Colon (tissue), 2 donors: Measurements from ENCODE around the gene CTTN.
"Not testable (repeated sequence)": the region's sequence is repeated elsewhere in the genome, so short reads cannot be mapped to it uniquely, and the experiment has no call there.

Experiments used
- FAIRE-seq: peaks from 2 replicates; lab custom pipeline; 2012; peaks lifted over from hg19 to GRCh38; lab: Jason Lieb, UNC
- donor health status: control.
- donor health status: control.

The CTTN gene

DNA sequence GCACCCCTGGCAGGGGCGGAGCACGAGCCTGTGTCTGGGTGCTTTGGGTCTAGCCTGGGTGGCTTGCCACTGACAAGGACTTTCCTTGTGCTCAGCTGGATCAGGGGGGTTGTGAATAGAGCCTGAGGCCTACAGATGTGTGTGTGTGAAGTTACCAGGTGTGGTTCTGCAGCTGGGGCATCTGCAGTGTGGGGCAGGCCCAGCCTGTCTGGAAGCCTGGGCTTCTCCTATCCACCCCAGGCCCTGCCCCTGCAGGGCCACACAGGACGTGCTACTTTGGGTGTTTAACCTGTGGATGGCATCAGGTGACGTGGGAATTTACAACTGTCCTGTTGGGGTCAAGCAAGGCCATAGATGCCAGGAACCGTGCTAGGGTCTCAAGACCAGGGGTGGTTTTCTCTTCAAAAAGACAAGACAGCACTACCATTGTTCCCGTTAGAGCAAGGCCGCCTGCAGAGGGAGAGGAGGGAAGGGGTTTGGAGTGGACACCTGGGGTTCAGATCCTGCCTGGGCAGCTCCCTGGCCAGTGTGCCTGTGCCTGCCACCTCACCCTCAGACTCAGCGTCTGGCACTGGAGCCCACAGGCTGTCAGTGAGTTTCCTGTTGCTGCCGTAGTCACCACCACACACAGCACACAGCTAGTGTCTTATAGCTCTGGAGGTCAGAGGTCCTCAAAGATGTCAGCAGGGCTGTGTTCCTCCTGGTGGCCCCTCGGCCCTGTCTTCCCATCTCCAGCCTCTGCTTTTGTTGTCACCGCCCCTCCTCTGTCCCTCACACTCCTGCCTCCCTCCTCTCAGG is 31.6 kb downstream of the CTTN start:
- FAIRE-seq = no peak

DNA sequence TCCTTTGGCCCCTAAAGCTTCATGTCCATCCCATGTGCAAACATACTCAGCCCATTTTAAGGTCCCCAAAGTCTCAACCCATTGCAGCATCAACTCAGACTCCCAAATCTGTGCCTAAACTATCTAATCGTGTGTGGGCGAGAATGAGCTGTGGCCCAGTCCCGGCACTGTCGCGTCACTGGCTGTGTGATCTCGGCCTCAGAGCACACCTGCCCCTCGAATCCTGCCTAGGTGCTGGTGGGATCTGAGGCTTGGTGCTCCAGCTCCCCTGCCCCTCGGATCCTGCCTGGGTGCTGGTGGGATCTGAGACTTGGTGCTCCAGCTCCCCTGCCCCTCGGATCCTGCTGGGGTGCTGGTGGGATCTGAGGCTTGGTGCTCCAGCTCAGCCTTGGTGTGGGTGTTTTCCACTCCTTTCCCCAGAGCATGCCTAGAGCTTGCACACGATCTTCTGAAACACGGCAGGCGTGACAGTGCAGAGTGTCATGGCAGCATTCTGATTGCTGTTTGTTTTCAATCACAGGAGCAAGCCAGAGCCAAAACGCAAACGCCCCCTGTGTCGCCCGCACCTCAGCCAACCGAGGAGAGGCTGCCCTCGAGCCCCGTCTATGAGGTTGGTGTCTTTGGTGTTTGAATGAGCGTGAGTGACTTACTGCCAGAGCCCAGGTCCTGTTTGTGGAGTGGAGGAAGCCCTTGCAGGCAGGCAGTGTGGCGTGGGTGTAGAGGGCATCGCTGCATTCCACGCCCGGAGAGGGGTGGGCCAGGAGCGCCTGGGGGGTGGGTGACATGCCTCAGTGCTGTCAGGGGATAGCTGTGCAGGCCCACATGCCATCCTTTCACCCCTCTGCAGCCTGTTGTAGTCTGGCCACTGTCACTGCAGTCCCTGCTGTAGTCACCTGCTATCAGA is 32.6 kb downstream of the CTTN start:
- no peak for FAIRE-seq

DNA sequence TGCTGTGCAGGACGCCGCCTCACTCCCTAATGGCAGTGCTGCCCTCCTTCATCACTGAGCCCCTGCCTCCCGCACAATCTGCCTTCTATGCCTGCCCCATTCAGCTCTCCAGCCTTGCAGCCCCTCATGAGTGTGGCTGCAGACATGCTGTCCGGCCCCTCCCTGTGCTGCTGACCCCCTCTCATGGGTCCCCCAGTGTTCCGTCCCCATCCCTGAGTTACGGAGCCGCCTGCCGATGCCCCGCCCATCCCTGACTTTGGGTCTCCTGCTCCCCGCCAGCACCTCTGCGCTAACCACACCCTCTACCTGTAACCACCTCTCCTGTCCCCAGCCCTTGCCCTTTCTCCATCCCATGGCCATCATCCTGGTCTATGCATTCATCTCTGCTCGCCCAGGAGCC is 33.3 kb downstream of the CTTN start:
- no peak for FAIRE-seq

DNA sequence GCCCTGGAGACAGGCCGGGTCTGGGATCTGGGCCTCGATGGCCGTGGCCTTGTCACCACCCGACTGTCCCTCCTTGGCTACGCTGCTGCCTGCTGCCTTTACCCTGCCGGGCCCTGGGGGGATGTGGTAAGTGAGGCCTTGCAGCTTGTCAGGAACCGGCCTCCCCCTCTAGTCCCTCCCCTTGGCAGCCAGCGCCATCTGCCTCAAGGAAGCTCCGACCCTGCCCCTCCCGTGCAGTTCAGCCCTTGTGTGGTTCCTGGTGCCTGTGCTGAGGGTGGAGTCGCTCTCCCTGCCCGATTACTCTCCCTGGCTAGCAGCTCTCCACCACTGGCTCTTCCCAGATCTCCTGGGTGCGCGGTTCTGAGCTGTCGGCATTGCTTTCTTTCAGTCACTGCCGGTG is 33.7 kb downstream of the CTTN start:
- FAIRE-seq = no peak

DNA sequence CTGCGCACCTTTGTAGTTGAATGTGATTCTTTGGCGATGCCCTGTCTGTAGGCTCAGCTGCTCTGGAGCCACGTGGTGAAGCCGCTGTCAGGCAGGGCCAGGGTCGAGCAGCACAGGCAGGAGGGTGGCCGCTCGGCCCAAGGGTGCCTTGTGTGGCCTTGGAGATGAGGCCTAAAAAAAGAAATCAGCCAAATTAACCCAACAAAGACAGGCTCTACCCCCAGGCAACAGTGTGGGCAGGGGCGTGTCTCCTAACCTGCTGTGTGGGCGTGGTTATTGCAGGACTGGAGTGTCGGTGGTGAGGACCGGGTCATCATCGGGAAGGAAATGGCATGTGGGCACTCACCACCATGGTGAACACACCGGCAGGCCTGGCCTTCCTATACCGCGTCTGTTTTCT is 34.3 kb downstream of the CTTN start:
- FAIRE-seq = no peak

DNA sequence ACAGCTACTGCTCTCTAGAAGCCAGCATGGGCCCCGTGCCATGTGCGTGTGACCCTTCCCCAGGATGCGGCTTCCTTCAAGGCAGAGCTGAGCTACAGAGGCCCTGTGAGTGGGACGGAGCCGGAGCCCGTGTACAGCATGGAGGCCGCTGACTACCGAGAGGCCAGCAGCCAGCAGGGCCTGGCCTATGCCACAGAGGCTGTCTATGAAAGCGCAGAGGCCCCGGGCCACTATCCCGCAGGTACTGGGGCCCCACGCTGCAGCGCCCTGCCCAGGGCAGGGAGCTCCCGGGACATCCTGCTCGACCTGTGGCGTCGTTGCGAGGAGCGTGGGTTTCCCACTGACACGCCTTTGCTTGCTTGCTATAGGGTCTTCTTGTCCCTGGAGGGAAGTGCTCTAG is 34.7 kb downstream of the CTTN start:
- no peak for FAIRE-seq

DNA sequence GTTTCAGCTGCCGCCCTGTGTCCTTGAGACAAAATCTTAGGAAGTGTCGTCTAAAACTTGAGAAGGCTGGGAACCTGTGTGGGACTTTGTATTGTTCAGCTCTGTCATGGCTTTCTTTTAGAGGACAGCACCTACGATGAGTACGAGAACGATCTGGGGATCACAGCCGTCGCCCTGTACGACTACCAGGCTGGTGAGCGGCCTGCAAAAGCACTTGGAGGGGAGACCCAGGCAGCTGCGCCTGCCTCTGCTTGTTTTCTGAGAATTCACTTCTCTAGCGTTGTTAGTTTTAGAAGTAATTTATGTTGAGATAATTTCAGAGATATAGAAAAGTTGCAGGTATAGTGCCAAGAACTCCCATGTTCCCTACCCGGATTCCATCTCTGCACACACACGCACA is 35.2 kb downstream of the CTTN start:
- FAIRE-seq = no peak

DNA sequence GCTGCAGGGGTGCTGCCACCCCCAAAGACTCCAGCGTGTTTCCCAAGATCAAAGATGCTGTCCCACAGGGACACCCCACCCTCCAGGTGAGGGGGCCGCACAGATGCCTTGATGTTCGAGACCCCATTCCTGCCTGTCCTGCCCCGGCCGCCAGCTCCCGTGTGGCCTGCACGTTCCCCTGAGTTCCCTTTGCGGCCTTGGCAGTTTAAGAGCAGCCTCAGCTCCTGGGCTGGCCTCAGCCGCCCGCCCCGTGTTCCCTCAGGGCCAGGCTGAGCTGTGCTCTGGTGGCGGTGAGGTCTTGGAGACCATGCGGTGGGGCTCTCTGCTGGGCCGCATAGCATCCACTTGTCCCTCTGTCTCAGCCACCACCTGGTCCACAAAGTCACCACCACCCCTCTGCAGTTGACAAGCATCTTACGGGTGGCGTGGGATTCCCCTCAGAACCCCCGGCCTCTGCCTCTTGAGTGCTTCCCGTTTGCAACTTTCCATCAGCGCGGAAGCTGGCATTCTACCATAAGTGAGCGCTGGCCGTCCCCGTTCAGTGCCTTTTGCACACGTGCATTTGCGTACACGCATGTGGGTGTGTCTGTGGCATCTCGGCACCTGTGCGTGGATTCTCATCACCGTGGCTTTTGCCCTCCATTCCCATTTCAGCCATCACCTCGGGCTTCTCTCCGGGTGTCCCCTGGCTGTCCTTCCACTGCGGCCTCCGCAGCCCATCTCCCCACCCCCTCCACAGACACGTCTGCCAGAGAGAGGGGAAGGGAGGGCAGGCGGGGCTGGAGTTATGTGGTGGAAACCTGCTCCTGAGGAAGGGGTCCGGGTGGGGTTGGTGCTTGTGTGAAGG is 35.9 kb downstream of the CTTN start:
- FAIRE-seq = no peak

DNA sequence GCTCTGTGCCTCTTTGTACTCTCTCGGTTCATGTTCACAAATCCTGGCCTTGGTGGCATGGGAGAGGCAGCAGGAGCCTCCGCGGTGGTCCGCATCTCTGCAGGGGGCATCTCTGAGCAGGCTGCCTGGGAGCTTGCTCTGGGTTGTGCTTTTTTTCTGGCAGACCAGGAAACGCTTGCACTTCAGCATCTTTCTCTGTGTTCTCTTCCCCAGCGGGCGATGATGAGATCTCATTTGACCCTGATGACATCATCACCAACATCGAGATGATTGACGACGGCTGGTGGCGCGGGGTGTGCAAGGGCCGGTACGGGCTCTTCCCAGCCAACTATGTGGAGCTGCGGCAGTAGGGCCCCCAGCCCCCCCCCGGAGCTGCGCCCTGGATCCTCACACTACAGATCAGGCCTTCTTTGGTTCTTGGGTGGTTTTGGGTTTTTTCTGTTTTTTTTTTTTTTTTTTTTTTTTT is 36.5 kb downstream of the CTTN start:
- no peak for FAIRE-seq

DNA sequence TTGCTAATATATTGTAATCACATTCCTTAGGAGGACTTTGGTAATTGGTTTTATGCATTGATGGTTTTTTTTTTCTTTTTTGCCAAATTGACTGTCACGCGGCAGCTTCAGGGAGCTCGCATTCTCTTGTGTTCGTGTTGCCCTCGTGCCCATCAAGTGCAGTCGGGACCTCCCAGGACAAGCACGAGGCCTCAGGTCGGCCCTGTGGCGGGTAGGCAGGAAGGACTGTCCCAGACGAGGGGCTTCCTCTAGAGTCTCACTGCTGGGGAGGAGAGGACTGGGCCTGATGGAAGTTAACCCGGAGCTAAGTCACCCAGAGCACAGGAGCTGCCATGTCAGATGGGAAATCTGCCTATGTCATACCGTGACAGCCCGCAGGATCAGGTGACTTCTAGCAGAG is 37.0 kb downstream of the CTTN start:
- no peak for FAIRE-seq

DNA sequence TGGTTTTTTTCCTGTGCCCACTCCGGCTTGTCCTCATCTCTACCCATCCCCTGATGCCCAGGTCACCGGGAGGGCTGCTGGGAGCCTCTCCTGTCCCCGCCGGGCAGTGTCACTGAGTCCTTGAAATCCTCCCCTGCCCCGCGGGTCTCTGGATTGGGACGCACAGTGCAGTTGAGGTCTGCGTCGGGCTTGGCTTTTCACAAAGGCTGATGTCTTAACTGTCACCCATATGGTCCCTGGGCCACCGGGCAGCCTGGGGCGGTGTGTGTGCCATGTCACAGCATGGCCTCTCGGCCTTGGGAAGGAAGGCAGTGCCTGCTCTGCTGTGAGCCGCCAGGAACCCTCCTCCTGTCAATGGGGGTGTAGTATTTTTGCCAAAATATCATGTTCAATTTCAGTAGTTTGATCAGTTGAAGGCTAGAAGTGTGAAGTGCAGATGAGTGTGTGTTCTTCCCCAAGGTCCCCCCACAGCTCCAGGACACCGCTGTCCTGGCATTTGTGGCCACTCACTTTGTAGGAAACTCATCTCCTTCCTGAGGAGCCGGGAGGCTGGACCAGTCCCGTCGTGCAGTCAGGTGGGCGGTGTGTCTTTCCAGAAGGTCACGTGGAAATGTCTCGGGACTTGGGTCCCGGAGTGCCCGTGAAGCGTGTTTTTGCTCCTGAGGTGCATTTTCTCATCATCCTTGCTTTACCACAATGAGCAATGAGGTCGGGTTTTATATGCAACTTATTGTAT is 37.6 kb downstream of the CTTN start:
- no peak for FAIRE-seq

DNA sequence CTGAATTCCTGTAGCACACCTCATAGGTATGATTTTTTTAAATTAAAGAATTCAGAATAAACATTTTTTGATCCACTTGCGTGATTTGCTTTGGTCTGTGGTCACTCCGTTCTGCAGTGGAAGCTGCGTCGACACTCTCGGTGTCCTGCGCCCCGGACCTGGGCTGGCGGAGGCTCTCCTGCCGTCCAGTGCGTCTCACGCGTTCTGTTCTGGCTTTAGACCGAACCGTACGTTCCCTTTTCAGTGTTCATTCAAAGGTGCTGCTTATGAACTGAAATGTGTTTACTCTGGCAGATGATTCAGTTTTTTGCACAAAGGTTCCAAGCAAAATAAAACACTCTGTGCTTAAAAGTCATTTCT is 38.2 kb downstream of the CTTN start:
- no peak for FAIRE-seq

DNA sequence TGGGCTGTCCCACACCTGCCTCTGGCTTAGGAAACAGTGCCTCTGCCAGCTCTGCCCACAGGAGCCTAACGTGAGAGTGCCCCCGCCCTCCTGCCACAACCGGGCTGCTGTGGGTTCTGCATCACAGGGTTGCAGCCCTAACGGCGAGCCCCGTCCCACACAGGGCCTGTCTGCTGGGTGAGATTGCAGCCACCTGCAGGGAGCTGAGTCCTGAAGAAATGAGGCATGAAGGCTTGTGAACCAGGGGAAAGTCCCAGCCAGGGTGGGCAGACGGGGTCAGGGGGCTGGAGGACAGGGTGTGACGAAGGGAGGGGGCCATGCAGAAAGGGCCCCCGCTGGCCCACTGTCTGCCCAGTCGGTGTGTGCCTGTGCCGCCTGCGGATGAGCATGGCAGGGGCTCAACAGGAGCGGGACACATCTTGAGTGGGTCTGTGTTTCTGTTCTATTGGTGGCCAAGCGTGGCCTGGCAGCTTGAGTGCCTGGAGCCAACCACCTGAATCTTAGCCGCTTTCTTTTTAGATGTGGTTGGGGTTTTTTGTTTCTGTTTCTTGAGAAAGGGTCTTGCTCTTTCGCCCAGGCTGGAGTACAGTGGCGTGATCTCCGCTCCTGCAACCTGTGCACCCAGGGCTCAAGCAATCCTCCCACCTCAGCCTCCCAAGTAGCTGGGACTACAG is 38.9 kb downstream of the CTTN start:
- no peak for FAIRE-seq

DNA sequence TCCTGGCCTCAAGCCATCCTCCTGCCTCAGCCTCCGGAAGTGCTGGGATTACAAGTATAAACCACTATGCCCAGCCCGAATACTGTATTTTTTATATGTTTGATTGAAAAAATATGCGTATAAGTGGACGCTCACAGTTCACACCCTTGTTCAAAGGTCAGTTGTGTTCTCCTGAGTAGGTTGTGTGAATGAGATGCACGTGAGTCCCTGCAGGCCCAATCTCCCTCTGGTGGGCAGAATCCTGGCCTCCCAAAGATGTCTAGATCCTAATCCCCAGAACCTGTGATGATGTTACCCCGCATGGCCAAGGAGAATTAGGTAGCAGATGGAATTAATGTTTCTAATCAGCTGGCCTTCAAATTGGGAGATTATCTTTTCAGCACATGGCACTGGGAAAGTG is 41.9 kb downstream of the CTTN start:
- FAIRE-seq = no peak

DNA sequence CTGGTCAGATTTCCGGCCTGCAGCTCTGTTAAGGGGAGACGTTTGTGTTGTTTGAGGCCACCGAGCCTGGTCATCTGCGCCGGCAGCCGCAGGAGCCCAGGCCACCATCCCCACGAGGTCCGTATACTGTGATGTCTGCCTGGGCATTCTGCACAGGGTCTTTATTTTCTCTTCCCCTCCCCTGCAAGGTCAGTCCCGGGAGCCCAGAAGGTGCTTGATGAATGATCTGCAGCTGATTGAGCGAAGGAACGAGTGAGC is 45.4 kb downstream of the CTTN start:
- FAIRE-seq = no peak

DNA sequence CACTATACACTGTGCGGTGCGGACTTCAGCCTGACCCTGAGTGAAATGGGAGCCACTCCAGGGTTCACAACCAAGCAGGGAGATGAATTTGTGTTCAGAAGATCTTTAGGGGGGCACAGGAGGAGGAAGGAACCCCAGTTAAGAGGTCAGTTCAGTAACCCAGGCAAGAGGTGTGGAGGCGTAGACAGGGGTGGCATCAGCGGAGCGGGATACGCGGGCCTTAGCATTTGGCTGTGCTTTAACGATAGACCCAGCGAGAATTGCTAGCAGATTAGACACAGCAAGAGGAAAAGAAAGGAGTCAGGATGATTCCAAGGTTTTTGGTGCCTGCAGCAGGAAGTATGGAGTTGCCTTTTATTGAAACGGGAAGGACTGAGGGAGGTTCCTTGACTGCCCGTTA is 46.8 kb downstream of the CTTN start:
- no peak for FAIRE-seq

DNA sequence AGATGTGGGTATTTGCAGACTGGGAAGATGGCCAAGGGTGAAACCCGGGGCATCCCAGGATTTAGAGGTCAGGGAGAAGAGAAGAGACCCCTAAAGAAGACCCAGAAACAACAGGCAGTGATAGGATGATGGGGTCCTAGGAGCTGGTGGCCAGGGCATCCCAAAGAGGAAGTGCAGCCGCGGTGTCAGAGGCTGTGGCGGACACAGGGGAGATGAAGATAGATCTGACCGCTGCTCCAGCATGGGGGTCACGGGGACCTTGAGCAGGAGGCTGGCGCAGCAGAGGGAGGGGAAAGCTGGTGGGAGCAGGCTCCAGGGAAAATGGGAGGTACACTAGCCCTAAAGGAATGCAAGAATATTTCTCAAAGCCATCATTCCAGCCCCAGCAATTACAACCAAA is 47.3 kb downstream of the CTTN start:
- no peak for FAIRE-seq

DNA sequence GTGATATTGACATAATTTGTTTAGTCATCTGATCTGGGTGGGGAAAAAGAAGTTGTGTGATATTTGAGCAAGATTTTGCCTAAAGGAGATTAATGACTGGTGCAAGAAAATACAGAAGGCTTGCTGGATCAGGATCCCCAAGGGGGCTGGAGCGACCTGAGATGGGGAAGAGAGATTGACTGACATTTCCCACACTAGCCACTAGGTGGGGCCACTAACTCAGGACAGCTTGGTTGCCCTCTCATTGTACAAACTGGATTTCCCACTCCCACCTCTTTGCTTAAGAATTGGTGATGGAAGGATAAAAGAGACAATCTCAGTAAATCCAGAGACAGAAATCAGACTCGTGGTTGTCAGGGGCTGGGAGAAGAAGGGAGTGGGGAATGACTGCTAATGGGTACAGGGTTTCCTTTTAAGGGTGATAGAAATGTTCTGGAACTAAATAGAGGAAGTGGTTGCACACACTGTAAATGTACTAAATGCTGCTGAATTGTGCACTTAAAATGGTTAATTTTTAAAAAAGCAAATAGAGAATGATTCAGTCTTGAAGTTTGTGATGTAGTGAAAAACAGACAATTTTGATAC is 50.7 kb downstream of the CTTN start:
- no peak for FAIRE-seq

DNA sequence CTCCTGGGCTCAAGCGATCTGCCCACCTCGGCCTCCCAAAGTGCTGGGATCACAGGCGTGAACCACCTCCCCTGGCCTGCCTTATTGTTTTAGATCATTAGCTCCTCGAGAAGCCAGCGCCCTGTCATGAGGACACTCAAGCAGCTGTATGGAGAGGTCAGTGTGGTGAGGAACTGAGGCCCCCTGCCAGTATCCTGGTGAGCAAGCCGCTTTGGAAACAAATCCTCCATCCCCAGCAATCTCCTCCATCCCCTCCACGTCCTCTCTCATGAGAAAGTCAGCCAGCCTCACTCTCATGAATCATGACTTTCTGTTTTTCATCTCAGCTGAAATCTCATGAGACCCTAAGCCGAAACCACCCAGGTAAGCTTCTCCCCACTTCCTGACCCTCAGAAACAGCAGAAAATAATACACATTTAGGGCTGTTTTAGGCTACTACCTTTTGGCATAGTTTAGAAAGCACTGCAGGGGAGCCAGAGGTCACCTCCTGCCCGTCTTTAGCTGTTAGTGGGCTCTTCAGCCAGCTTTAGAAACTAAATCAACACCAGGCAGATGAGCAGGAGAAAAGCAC is 56.0 kb downstream of the CTTN start:
- FAIRE-seq = no peak

DNA sequence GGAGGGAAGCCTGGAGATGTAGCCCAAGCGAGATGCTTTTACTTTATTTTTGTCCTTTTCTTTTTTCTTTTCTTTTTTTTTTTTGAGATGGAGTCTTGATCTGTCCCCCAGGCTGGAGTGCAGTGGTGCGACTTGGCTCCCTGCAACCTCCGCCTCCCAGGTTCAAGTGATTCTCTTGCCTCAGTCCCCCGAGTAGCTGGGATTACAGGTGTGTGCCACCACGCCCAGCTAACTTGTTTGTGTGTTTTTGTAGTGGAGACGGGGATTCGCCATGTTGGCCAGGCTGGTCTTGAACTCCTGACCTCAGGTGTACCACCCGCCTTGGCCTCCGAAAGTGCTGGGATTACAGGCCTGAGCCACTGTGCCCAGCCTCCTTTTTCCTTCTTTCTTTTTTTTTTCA is 56.5 kb downstream of the CTTN start:
- not testable (repeated sequence) for FAIRE-seq

DNA sequence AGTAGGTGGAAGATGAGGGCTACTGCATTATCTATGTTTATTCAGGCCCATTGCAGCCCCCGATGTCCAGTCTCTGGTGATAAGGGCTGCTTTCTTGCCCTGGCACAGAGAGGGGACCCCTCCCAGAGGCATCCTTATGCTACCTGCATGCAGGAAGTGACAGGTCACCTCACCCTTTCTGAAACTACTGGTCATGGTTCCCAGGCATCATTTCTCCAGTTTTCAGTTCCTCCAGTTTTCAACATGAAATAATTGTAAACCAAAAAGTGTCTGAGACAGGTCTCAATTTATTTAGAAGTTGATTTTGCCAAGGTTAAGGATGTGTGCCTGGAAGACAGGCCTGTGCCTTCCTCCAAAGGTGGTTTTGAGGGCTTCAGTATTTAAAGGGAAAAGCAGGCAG is 57.0 kb downstream of the CTTN start:
- no peak for FAIRE-seq
